COR-L47 (cell line): ENCODE measurements around the gene SYTL5.
A peak's percentile ranks its signal among the peaks of the same experiment; 100 is the strongest.

Experiments used
- DNase-seq: peaks from one replicate; lab custom pipeline; 2025; lab: John Stamatoyannopoulos, UW

Gene SYTL5

DNA sequence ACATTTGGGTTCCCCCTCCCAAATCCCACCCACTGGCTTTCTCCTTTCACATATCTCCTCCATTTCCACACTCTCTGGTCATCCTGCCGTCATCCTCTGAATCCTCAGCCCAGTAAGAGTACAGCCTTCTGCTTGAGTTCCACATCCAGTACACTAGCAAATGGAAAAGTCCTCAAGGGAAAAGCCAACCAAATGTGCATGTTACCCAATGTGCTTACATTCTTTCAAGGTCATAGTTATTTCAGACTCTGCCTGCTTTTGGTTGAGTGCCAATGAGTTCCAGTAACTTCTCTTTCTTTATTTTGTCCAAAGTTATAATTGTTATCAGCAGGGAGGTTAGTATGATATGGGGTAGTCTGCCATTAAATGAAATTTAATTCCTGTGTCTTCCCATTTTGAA lies 136.3 kb downstream of the SYTL5 start:
- no peak for DNase-seq

DNA sequence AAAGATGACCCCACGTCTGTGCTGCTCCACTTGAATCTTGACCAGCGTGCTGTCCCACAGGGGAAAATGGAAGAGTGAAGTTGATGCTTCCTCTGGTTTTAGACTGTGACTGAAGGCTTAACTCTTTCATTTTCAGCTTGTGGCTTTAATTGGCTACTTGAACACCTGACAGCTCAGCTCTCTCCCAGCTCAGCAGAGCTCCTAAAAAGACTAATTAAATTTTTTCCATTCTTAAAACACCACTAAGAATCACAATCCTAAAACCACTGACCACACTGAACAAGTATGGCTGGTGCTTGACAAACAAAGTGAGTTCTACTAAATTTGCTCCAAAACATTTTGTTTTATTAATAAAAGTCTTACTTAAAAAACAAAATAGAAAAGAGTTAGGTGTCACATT lies 142.7 kb downstream of the SYTL5 start:
- DNase-seq, result no peak

DNA sequence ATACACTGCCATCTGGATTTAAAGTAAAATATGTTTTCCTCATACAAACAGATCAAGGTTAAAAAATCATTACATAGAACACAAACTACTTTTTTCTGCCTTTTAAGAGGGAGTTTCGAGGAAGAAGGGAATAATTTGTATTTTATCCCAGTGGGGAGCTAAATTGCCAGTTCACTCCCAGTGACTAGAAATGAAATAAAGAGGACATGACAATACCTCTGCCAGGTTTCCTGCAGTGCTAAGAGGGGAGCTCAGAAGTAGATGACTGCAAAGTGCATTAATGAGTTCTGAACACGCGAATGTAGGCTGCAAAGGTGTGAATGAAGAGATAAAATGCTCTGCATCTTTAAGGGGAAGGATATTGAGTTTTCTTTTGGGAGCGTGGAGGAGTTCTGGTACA lies 144.6 kb downstream of the SYTL5 start:
- no peak for DNase-seq

DNA sequence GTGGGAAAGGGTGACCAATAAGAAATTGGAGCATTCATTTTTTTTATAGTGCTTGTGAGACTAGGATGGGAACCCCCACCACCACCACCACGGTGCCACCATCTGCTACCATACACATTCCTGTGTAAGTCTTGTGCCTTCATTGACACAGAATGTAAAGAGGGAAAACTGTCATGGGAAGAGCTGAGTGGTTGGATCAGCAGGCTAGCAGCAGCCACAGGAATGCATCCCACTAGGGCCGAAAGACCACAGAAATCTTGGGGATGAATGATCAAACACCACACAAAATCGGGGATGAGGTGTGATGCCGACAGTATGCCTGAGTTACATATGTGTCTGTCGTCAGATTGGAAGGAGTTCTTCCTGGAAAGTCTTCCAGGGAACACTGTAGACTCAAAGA lies 145.1 kb downstream of the SYTL5 start:
- no peak for DNase-seq

DNA sequence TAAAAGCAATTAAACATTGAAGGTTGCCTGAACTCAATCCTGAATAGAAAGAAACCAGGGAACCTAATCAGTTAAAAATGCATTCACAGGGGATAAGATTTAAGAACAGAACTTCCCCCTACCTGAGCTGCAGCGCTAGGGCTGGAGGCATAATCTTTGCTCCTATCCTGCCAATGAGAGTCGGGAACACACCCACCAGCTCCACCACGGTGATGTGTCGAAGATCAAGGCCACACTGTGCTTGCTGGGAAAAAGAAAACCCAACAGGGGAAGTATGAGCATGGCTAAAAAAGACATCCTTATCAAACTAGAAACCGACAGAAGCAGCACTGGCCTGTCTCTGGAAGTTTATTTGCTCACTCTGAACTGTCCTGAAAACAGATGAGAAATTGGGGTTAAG lies 148.0 kb downstream of the SYTL5 start:
- DNase-seq, result no peak

DNA sequence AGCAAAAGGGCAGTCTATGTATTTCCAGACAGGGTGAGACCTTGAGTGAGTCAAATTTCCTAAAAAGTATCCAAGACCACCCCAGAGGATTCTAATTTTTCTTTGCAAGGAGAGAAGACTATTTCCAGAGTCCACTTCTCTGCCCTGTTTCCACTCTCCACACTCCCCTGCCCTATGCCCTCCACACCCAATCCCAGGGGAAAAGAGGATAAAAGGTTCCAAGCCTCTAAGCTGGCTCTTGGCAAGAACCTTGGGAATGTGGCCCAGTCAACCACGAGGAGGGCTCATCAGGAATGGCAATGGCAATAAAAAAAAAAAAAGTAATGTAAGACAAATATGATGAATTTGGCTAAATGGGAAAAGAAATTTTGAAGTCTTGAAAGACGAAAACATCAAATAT lies 148.5 kb downstream of the SYTL5 start:
- DNase-seq, result no peak

DNA sequence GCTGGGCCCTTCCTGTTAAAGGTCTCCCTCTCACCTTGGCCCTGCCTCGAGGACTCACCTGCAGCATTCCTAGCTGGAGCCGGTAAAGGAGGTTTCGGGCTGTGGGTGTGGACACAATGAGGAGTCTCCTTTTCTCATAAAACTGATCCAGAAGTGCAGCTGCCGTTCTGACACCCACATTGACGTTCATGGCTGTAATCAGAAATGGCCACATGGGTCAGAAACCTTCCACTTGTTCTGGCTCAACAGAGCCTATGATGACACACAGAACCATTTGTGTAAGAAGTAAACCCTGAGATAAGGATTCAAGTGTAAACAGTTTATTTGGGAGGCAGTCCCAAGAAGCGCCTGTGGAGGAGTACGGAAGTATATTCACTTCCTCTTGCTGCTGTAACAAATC lies 150.5 kb downstream of the SYTL5 start:
- no peak for DNase-seq

DNA sequence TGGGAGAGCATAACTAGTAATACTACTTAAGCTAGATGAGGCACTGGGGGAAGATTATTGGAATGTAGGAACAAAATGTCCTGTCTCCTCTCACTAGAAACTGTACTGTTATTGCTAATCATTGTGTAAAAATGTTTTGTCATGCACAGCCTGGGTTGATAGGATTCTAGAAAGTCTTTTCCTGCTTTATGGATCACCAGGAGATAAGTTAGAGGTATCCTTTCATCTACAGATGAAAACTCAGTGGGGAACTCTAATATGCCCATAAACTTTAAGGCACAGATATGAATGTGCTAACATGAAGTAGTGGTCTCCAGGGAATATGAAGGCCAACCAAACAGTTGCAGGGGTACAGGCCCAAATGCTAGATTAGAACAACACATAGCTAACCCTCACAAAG lies 156.8 kb downstream of the SYTL5 start:
- DNase-seq, result no peak

DNA sequence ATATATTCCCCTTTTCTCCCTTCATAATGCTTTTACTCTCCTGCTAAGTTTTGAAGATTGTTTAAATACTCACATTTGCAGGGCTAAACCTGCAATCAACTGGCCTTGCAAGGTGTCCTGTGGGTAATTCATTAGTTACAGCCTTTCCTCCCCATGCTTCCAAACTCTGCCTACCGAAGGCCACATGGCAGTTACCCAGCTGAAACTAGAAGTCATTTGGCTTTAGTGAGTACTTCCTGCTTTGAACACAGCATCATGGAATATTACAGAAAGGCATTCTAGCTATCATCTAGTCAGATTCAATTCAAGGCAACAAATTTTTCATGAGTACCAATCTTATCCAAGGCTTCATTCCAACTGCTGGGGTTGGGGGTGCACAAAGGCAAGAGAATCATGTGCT lies 158.7 kb downstream of the SYTL5 start:
- DNase-seq, result no peak

DNA sequence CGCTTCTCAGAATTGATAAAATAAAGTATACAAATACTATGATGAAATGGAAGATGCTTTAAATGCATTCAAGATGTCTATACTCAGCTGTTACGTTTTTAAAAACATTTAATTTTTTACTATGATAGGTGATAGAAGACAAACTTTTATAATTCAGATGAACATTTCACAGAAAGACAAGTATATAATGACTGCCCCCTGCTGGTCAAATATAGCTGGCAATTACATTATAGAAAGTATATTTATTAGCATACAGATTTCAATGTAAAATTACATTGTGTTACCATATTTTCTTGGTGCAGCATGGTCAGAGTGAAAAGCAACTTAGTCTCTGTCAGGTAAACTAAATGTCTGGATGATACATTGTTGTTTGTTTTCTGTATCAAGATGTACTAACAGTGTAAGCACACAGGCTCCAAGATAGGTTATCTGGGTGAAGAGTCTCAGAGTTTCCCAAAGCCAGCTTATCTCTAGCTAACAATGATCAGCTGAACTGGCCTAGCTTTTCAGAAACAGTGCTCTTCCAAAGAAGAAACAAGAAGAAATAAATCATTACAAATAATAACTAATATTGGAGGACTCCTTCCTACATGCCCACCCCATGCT lies 160.2 kb downstream of the SYTL5 start:
- DNase-seq, result no peak

DNA sequence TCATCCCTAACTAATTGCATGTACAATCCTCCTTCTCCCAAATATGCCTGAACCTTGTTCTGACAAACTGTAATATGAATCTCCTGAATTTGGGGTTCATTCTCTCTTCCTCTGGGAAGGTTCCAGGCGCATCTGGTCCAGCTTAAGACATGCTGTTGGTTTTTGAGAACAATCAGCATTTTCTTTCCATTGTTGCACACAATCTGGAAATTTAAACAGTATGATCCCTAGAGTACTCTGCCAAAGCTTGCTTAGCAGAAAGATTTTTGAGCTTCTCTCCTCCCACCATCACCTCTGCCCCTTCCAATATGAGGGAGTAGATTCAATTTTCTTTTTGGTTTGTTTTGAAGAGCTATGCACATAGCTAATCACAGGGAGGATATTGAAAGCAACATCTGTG lies 164.2 kb downstream of the SYTL5 start:
- DNase-seq, result no peak

DNA sequence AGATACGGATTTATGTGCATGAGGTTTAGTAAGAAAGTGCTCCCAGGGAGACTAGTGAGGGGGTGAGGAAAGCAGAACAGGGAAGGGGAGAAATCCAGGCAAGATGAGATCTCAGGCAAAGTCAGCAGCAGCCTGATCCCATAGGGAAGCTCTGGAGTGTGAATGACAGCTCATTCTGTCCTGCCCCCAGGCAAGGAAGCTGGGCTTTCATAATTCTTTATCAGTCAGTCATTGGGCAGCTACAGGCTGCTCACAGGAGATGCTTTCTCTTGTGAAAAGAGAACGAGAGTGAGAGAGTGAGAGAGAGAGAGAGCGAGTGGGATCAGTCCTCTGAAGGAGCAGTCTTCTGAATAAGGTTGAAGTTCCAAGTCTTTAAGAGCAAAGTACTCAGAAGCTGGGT lies 166.2 kb downstream of the SYTL5 start:
- DNase-seq, result no peak

DNA sequence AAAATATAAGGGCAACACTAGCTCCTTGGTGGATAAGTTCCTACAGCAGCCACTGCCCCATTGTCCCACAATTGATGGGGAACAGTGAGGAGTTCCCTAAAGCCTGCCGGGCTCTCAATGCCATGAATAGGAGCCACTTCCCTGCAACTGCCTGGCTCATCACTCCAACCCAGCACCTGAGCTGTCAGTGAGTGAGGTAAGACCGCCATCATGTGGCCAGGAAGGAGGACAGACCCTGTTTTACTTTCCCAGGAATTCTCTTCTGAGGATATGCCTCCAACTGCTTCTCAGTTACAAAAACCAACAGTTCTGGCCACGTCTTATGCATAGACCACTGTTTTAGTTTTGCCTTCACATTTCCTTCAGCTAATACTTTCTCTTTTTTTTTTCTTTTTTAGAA lies 168.8 kb downstream of the SYTL5 start:
- peak; percentile 30 for DNase-seq

DNA sequence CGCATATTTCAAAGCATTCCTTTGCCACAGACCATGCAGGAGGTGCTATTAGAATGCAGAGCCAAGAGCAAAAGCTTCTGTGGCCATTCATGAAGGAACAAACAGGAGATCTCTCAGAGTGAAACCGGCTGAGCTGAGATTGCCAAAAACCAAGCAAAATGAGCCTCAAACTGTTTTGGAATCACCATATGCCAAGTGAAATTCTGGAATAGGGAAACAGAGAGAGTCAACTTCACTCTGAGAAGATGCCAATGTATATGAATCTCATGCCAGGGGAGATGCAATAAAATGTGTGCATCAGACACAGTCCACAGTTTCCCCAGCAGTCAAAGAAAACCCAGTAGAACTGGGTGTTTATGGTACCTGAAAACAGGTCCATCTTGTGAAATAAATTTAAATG lies 172.0 kb downstream of the SYTL5 start:
- no peak for DNase-seq
